ENCODE measurements around the gene AIRE. TPM values are rescaled to one million over a fixed set of nuclear protein-coding genes. Genes with fewer than 3 reads are reported as not detected.
"Not testable (repeated sequence)": the region's sequence is repeated elsewhere in the genome, so short reads cannot be mapped to it uniquely, and the experiment has no call there.

Gene AIRE
- total RNA-seq, 1 experiment from 2014 or later = not detected

DNA sequence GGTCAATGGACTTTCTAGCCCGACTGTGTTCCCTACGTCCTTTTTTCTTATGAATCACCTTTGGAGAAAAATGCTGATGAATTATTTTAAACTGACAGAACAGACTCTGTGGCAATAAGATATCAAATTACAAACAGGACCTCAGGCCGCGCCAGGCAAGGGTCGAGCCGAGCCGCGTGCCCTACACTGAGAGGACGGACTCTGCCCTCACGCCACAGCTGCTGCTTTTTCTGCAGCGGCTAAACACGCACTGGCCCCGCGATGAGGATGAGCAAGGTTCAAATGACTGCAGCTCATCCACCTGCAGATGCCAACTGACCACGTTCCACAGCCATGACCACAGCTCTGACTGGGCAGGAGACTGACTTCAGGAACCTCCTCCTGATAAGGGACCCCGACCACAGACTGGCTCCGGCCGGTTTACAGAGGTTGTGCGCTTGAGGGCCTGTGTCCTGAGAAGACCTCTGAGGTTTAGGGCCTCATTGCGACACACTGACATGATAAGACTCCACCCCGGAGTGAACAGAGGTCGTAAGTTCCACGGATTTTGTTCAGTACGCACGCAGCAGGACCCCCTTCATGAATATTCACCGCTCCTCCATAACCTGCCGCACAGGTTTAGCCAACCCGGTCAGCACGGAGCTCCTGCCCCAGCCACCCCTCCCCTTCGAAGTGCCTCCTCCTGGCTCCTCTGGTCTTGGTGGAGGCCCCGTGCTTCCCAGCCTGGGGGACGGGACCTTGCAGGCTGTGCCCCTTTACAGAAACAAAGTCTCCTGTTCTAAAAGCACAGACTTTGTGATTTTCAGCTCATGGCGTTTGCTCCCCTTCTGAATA is 36.3 kb upstream of the AIRE start:
- H3K4me3 ChIP-seq (ENCODE audit: low read depth, low read length, poor library complexity, severe bottlenecking); intact Hi-C loops (cut with micrococcal nuclease; ENCODE audit: unreplicated experiment); H3K9me3 ChIP-seq (ENCODE audit: low read depth, low read length, poor library complexity, severe bottlenecking); DNase-seq (ENCODE audit: low spot score); H3K4me1 ChIP-seq (ENCODE audit: insufficient read depth, low read length, poor library complexity, severe bottlenecking); POLR2A ChIA-PET (ENCODE audit: low non-redundant PET); BruUV-seq (replicated peaks); H3K27me3 ChIP-seq (replicated peaks; ENCODE audit: insufficient read depth, low read depth, low read length, poor library complexity); H3K27ac ChIP-seq (ENCODE audit: low read depth, low read length, poor library complexity, severe bottlenecking); CTCF ChIA-PET; H3K36me3 ChIP-seq (ENCODE audit: insufficient read depth, low read length, poor library complexity, severe bottlenecking): not testable (repeated sequence)

DNA sequence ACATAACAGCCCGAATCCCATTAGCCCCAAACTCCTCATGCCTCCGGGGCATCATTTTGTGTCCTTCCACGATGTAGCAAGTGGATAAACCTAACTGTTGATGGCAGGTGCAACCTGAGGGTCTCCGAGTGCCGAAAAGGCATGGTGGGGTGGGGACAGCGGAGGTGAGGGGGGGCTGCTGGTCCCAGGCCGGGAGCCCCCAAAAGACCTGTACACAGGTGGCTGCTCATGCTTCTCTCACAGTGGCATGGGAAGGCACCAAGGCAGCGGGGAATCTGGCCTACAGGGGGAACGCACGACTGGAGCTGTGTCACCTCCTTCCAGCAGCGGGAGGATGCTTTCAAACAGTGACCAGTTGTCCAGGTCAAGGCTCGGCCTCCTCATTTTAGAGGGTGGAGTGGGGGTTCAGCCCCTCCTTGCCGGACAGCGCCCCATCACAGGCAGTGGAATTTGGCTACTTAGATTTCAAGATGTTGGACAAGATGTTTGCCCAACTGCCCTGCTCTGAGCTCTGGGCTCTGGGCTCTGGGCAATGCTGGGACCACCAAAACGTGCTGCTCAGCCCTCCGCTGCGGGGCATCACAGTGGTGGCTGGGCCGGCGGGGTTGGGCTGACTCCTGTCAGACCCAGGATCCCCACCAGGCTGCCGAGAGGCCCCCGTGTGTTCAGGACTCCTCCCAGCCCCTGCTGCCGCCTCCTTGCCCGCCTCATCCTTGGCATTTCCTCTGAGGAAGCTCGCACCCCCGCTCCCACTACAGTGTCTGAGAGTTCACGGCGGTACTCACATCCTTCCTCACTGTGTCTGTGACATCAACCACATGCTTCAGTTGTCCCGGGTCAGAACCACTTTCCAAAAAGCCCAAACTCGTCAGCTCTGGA is 31.6 kb upstream of the AIRE start:
- no peak overlapping the region for H3K27ac ChIP-seq (ENCODE audit: low read depth, low read length, poor library complexity, severe bottlenecking)
- no peaks in the 10 kb centered on the region for H3K4me1 ChIP-seq (ENCODE audit: insufficient read depth, low read length, poor library complexity, severe bottlenecking)
- no peaks in the 10 kb centered on the region for H3K9me3 ChIP-seq (ENCODE audit: low read depth, low read length, poor library complexity, severe bottlenecking)
- intact Hi-C loops (cut with micrococcal nuclease; ENCODE audit: unreplicated experiment) = no loop called here
- no peak for DNase-seq (ENCODE audit: low spot score)
- H3K4me3 ChIP-seq (ENCODE audit: low read depth, low read length, poor library complexity, severe bottlenecking) = no peak overlapping the region
- ChIA-PET CTCF (no interaction called here), POLR2A (ENCODE audit: low non-redundant PET) (no interaction called here)
- H3K27me3 ChIP-seq (replicated peaks; ENCODE audit: insufficient read depth, low read depth, low read length, poor library complexity) = no peaks in the 10 kb centered on the region
- no peaks in the 10 kb centered on the region for H3K36me3 ChIP-seq (ENCODE audit: insufficient read depth, low read length, poor library complexity, severe bottlenecking)
- no TSS peak for BruUV-seq (replicated peaks)
- no peak for TF ChIP-seq EZH2 (IDR thresholded peaks at IDR 0.05; ENCODE audit: borderline replicate concordance, low read depth, low read length, poor library complexity, severe bottlenecking)
- TF ChIP-seq, protein P1, sequence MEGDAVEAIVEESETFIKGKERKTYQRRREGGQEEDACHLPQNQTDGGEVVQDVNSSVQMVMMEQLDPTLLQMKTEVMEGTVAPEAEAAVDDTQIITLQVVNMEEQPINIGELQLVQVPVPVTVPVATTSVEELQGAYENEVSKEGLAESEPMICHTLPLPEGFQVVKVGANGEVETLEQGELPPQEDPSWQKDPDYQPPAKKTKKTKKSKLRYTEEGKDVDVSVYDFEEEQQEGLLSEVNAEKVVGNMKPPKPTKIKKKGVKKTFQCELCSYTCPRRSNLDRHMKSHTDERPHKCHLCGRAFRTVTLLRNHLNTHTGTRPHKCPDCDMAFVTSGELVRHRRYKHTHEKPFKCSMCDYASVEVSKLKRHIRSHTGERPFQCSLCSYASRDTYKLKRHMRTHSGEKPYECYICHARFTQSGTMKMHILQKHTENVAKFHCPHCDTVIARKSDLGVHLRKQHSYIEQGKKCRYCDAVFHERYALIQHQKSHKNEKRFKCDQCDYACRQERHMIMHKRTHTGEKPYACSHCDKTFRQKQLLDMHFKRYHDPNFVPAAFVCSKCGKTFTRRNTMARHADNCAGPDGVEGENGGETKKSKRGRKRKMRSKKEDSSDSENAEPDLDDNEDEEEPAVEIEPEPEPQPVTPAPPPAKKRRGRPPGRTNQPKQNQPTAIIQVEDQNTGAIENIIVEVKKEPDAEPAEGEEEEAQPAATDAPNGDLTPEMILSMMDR (conservative IDR thresholded peaks at IDR 0.05; ENCODE audit: low read depth, low read length) = no peak

DNA sequence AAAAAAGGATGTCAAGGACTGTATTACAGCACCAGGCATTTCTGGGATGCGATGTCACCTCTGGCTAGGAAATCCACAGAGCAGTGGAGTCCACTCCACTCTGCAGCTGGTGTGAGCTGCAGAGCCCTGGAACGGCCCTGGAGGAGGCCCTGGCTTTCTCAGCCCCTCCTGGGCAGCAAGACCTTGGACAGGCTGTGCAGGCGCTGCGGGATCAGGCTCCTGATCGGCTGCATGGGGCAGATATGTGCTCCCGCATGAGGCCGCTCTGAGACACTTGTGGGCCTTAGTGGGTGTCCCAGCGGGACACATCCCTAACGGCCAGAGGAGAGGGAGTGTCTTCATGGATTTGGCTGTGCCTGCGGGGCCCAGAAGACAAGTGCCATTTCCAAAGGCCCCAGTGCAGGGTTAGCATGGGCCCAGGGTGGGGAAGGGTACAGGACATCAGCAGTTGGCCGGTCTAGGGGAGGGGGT is 30.1 kb upstream of the AIRE start:
- no TSS peak for BruUV-seq (replicated peaks)
- Histone ChIP-seq H3K4me3 (ENCODE audit: low read depth, low read length, poor library complexity, severe bottlenecking) (no peak overlapping the region), H3K36me3 (ENCODE audit: insufficient read depth, low read length, poor library complexity, severe bottlenecking) (no peaks in the 10 kb centered on the region), H3K27me3 (replicated peaks; ENCODE audit: insufficient read depth, low read depth, low read length, poor library complexity) (no peaks in the 10 kb centered on the region), H3K9me3 (ENCODE audit: low read depth, low read length, poor library complexity, severe bottlenecking) (no peaks in the 10 kb centered on the region), H3K4me1 (ENCODE audit: insufficient read depth, low read length, poor library complexity, severe bottlenecking) (no peaks in the 10 kb centered on the region), H3K27ac (ENCODE audit: low read depth, low read length, poor library complexity, severe bottlenecking) (no peak overlapping the region)
- CTCF ChIA-PET = no interaction called here
- intact Hi-C loops (cut with micrococcal nuclease; ENCODE audit: unreplicated experiment) = no loop called here
- DNase-seq (ENCODE audit: low spot score) = no peak
- POLR2A ChIA-PET (ENCODE audit: low non-redundant PET) = no interaction called here
- TF ChIP-seq, protein P1 (conservative IDR thresholded peaks at IDR 0.05; ENCODE audit: low read depth, low read length) = no peak
- TF ChIP-seq EZH2 (IDR thresholded peaks at IDR 0.05; ENCODE audit: borderline replicate concordance, low read depth, low read length, poor library complexity, severe bottlenecking) = no peak

Measured in A673 (cell line).